HG03039 (cell line): ENCODE results near the gene TCAIM.
"Not testable (repeated sequence)": the region's sequence is repeated elsewhere in the genome, so short reads cannot be mapped to it uniquely, and the experiment has no call there.

Experiments used
- ATAC-seq: cut with Tn5 transposase; IDR thresholded peaks from one replicate; pipeline ENCODE4 v1.9.1; 2021; ENCODE audit warnings: mild to moderate bottlenecking, moderate library complexity; ENCODE audit not compliant: unreplicated experiment

The TCAIM gene

GRCh38 chr3:44342176-44342790 lies 3.7 kb downstream of the TCAIM start:
- no peak for ATAC-seq

- no peak for ATAC-seq
Measured at GRCh38 chr3:44343421-44343820, 4.9 kb downstream of the TCAIM start.

- ATAC-seq = not testable (repeated sequence)
Measured at GRCh38 chr3:44346590-44346989, 8.0 kb downstream of the TCAIM start.

- no peak for ATAC-seq
Measured at GRCh38 chr3:44348993-44349392, 10.4 kb downstream of the TCAIM start.

DNA sequence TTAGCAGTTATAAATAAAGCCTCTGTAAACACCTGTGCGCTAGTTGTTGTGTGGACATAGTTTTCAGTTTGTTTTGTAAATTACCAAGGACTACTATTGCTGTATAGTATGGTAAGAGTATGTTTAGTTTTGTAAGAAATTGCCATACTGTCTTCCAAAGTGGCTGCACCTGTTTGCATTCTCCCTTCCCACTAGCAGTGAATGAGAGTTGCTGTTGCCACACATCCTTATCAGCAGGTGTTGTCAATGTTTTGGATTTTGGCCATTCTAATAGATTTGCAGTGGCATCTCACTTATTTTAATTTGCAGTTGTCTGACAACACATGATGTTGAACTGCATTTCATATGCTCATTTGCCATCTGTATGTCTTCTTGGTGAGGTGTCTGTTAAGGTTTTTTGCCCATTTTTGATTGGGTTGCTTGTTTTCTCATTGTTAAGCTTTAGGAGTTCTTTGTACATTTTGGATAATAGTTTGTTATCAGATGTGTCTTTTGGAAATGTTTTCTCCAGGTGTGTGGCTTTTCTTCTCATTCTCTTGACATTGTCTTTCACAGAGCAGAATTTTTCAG lies 14.9 kb downstream of the TCAIM start:
- no peak for ATAC-seq

GRCh38 chr3:44355362-44356033 lies 16.9 kb downstream of the TCAIM start:
- no peak for ATAC-seq

GRCh38 chr3:44359146-44359751 lies 20.7 kb downstream of the TCAIM start:
- no peak for ATAC-seq

DNA sequence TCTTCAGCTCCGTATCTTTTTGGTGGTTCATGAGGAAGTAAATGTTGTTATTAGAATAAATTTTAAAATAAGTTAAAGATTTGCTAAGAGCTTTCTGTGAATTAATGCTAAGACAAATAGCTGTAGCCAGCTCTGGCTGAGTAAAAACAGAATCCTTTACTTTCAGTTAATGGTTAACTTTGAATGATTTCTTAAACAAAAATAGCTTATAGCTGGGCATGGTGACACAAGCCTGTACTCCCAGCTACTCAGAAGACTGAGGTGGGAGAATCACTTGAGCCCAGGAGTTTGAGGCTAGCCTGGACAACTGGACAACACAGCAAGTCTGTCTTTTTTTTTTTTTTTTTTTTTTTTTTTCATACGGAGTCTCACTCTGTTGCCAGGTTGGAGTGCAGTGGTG lies 25.0 kb downstream of the TCAIM start:
- no peak for ATAC-seq

- no peak for ATAC-seq
Measured at GRCh38 chr3:44365952-44366351, 27.4 kb downstream of the TCAIM start.

DNA sequence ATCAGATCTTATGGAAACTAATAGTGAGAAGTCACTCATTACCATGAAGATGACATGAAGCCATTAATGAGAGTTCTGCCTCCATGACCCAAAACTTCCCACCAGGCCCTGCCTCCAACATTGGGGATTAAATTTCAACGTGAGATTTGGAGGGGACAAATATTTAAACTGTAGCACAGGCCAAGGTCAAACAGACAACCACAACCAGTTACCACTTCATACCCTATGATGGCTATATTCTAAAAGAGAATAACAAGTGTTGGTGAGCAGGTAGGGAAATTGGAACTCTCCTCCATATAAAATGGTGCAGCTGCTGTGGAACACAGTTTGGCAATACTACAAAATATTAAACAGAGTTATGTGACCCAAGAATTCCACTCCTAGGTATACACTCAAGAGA lies 36.9 kb downstream of the TCAIM start:
- no peak for ATAC-seq

DNA sequence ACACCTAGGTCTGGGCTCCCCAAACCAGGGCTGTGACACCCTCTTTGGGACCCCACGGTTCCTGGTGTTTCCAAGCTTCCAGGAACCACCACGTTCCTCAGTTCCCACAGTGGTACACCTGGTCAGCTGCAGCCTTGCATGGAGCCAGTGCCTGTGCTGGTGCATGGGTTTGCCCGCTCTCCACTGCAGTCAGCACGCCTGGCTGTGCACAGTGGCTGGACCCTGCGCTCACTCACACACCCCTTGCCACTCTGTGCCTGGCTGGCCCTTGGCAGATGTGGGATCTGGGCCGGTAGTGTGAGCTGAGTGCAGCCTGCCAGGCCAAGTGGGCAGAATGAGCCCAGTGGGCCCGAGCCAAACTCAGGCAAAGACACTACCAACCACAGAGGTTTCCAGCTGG lies 48.8 kb downstream of the TCAIM start:
- ATAC-seq = no peak

DNA sequence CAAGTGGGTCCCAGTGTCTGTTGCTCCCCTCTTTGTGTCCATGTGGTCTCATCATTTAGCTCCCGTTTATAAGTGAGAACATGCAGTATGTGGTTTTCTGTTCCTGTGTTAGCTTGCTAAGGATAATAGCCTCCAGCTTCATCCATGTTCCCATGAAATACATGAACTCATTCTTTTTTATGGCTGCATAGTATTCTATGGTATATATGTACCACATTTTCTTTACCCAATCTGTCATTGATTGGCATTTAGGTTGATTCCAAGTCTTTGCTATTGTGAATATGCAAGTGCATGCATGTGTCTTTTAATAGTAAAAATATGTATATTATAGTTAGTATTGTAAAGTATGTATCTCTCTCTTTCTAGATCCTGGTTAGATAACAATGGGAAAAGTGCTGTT lies 53.9 kb downstream of the TCAIM start:
- ATAC-seq = no peak

DNA sequence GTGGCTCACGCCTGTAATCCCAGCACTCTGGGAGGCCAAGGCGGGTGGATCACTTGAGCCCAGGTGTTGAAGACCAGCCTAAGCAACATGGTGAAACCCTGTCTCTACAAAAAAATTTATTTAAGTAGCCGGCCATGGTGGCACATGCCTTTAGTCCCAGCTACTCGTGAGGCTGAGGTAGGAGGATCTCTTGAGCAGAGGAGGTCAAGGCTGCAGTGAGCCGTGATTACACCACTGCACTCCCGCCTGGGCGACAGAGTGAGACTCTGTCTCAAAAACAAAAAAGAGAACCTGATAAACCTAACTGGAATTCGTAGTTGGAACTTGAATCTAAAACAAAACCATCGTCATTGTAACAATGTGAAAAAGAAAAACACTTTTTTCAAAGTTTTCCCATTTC lies 57.1 kb downstream of the TCAIM start:
- no peak for ATAC-seq

- no peak for ATAC-seq
Measured at GRCh38 chr3:44396200-44397171, 57.9 kb downstream of the TCAIM start.

- not testable (repeated sequence) for ATAC-seq
Measured at GRCh38 chr3:44398271-44398670, 59.7 kb downstream of the TCAIM start.

GRCh38 chr3:44398853-44399252 lies 60.3 kb downstream of the TCAIM start:
- no peak for ATAC-seq

DNA sequence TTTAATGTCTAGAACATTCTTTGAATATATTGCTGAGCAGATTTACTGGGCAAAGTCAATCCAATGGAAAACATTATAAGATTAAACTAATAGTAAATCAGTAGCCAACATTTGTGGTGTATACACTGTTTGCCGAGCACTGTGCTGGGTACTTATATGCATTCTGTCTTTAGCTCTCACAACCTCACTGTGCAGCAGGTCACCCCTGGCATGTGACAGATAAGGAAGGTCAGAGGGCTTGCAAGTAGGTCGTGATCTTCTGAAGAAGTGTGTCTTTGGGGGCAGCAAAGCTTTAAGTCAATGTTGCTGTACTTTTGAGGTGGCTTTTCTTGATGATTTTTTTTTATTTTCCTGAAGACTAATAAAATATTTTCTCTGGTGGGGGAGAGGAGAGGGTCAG lies 62.2 kb downstream of the TCAIM start:
- no peak for ATAC-seq

- ATAC-seq = no peak
Measured at GRCh38 chr3:44402548-44402947, 64.0 kb downstream of the TCAIM start.

- ATAC-seq = no peak
Measured at GRCh38 chr3:44409640-44410410, 71.3 kb downstream of the TCAIM start.

- no peak for ATAC-seq
Measured at GRCh38 chr3:44411031-44411645, 72.6 kb downstream of the TCAIM start.
